C4-2B (cell line): ENCODE measurements around the gene FUT9.
A peak's percentile ranks its signal among the peaks of the same experiment; 100 is the strongest.

Experiments
- H3K27ac ChIP-seq: fragments of 450-650 bp; 2 replicates; pipeline ENCODE4 v1.5.1; 2017
- CTCF ChIP-seq: fragments of 450-650 bp; conservative IDR thresholded peaks from 2 replicates; pipeline ENCODE4 v1.5.1; 2017; ENCODE audit warnings: mild to moderate bottlenecking
- ZFX ChIP-seq: fragments of 450-650 bp; IDR thresholded peaks from 2 replicates; pipeline ENCODE4 v1.6.1; 2017

The FUT9 gene

GRCh38 chr6:96138406-96138805 lies 122.6 kb downstream of the FUT9 start:
- TF ChIP-seq ZFX (no peak), CTCF (no peak)

GRCh38 chr6:96142142-96142541 lies 126.4 kb downstream of the FUT9 start:
- no peak overlapping the region for H3K27ac ChIP-seq
- no peak for TF ChIP-seq ZFX
- no peak for TF ChIP-seq CTCF

More at GRCh38 chr6:96138406-96138805, 122.6 kb downstream of the FUT9 start:
- H3K27ac ChIP-seq, result no peak overlapping the region

GRCh38 chr6:96150431-96150830 lies 134.7 kb downstream of the FUT9 start:
- H3K27ac ChIP-seq, result no peak overlapping the region
- TF ChIP-seq ZFX (no peak), CTCF (no peak)

- TF ChIP-seq CTCF (no peak), ZFX (no peak)
- H3K27ac ChIP-seq, result no peak overlapping the region
Measured at GRCh38 chr6:96151707-96152106, 135.9 kb downstream of the FUT9 start.

- TF ChIP-seq CTCF (no peak), ZFX (no peak)
- H3K27ac ChIP-seq, result no peak overlapping the region
Measured at GRCh38 chr6:96152114-96152708, 136.4 kb downstream of the FUT9 start.

- no peak overlapping the region for H3K27ac ChIP-seq
- TF ChIP-seq CTCF (peak; percentile 20; the same call in 1 of the 2 replicates), ZFX (no peak)
Measured at GRCh38 chr6:96153775-96154174, 138.0 kb downstream of the FUT9 start.

GRCh38 chr6:96156425-96156824 lies 140.7 kb downstream of the FUT9 start:
- H3K27ac ChIP-seq, result no peak overlapping the region
- TF ChIP-seq ZFX, result no peak
- TF ChIP-seq CTCF, result no peak
